HCT116 (cell line): ENCODE measurements around the gene SVEP1. TPM values are rescaled to one million over a fixed set of nuclear protein-coding genes. Genes with fewer than 3 reads are reported as not detected.

Experiments used
- ATAC-seq: fragments of 200-7000 bp; cut with Tn5 transposase; 2 replicates; pipeline ENCODE4 v1.9.1; 2020; ENCODE audit warnings: mild to moderate bottlenecking, moderate library complexity
- BruUV-seq: library from RNA; stranded (reverse); fragments of 400-500 nt; replicated peaks from 2 replicates; lab custom pipeline; 2021; lab: Mats Ljungman, UMichigan
- CTCF ChIA-PET: fragments of 300-600 bp; sonication (Branson Sonifier 250); formaldehyde crosslinking; loops from one replicate; lab custom pipeline; 2021; ENCODE audit warnings: antibody characterized with exemption; lab: Charles Lee
- POLR2A ChIA-PET: fragments of 300-600, 350-600 bp; sonication (Branson Sonifier 250); formaldehyde crosslinking; loops from one replicate; lab custom pipeline; 2021; ENCODE audit warnings: antibody characterized with exemption; lab: Charles Lee
- RAD21 ChIA-PET, 2 experiments: fragments of 300-600 bp; sonication (Branson Sonifier 250); formaldehyde crosslinking; loops; one replicate each; lab custom pipeline; 2023; ENCODE audit warnings: low total read pairs in 2 of 2; ENCODE audit not compliant: uncharacterized antibody in 2 of 2, unreplicated experiment in 2 of 2, low non-redundant PET in 1 of 2; lab: Charles Lee
- DNase-seq: peaks from one replicate; pipeline ENCODE4 v3.0.0-alpha.2; 2010; ENCODE audit warnings: low read depth, low spot score
- H2AFZ ChIP-seq: fragments of 200-600 bp; shearing (Covaris generic), sonication (generic); 2 replicates; pipeline ENCODE4 v1.6.1; 2017; ENCODE audit warnings: low read depth, mixed run types, mixed read lengths, antibody characterized with exemption, low read length; ENCODE audit not compliant: poor library complexity, severe bottlenecking
- H3K27ac ChIP-seq: 2 replicates; pipeline ENCODE4 v1.5.1; 2012; ENCODE audit warnings: low read depth, low read length
- H3K27me3 ChIP-seq: fragments of 200-600 bp; sonication (generic); 2 replicates; pipeline ENCODE4 v1.6.1; 2016; ENCODE audit warnings: mixed run types, low read length, mixed read lengths; ENCODE audit not compliant: insufficient read depth
- H3K36me3 ChIP-seq, 2 experiments: fragments of 200-500 bp in 1 of 2; fragments of 200-600 bp in 1 of 2; sonication (Bioruptor generic) in 1 of 2; sonication (generic) in 1 of 2; 2 replicates each; pipeline versions ENCODE4 v1.5.1 to v1.6.1; 2014 to 2016; ENCODE audit warnings: low read length in 2 of 2, inconsistent platforms in 1 of 2, mixed read lengths in 1 of 2, mixed run types in 1 of 2; ENCODE audit not compliant: insufficient read depth in 2 of 2, control insufficient read depth in 1 of 2
- H3K4me1 ChIP-seq, 2 experiments: fragments of 200-600 bp in 1 of 2; sonication (generic) in 1 of 2; 2 replicates each; pipeline versions ENCODE4 v1.5.1 to v1.6.1; 2012 to 2017; ENCODE audit warnings: low read length in 2 of 2, inconsistent platforms in 1 of 2, mild to moderate bottlenecking in 1 of 2, mixed read lengths in 1 of 2, mixed run types in 1 of 2, moderate library complexity in 1 of 2; ENCODE audit not compliant: insufficient read depth in 2 of 2, control insufficient read depth in 1 of 2
- H3K4me2 ChIP-seq: fragments of 200-600 bp; sonication (generic); 2 replicates; pipeline ENCODE4 v1.6.1; 2017; ENCODE audit warnings: mixed run types, low read length, mixed read lengths
- H3K4me3 ChIP-seq, 2 experiments: fragments of 200-600 bp in 1 of 2; sonication (generic) in 1 of 2; replicated peaks in 1 of 2; 2 replicates each; pipeline ENCODE4 v1.5.1; 2011 to 2016; ENCODE audit warnings: low read length in 2 of 2, control low read depth in 1 of 2, low read depth in 1 of 2, mild to moderate bottlenecking in 1 of 2, mixed read lengths in 1 of 2, mixed run types in 1 of 2
- H3K79me2 ChIP-seq: fragments of 200-600 bp; sonication (generic); 2 replicates; pipeline ENCODE4 v1.6.1; 2017; ENCODE audit warnings: mild to moderate bottlenecking, mixed run types, low read length, moderate library complexity, mixed read lengths; ENCODE audit not compliant: insufficient read depth
- H3K9ac ChIP-seq: fragments of 200-600 bp; sonication (generic); 2 replicates; pipeline ENCODE4 v1.6.1; 2016; ENCODE audit warnings: low read length, mixed read lengths
- H3K9me2 ChIP-seq: fragments of 200-600 bp; sonication (generic), shearing (Covaris generic); 2 replicates; pipeline ENCODE4 v1.6.1; 2017; ENCODE audit warnings: mixed run types, mild to moderate bottlenecking, moderate library complexity; ENCODE audit not compliant: insufficient read depth
- H3K9me3 ChIP-seq, 2 experiments: fragments of 200-500 bp in 1 of 2; fragments of 200-600 bp in 1 of 2; sonication (Bioruptor generic) in 1 of 2; sonication (generic) in 1 of 2; 2 replicates each; pipeline ENCODE4 v1.6.1; 2014 to 2017; ENCODE audit warnings: low read length in 2 of 2, mixed read lengths in 2 of 2, inconsistent platforms in 1 of 2, low read depth in 1 of 2, mild to moderate bottlenecking in 1 of 2, mixed run types in 1 of 2, moderate library complexity in 1 of 2; ENCODE audit not compliant: control insufficient read depth in 1 of 2, insufficient read depth in 1 of 2
- H4K20me1 ChIP-seq: fragments of 200-600 bp; sonication (generic), shearing (Covaris generic); 2 replicates; pipeline ENCODE4 v1.6.1; 2017; ENCODE audit warnings: mixed run types, mild to moderate bottlenecking, moderate library complexity; ENCODE audit not compliant: insufficient read depth
- CBX3 ChIP-seq: IDR thresholded peaks from 2 replicates; pipeline ENCODE4 v1.6.1; 2012; ENCODE audit warnings: low read depth
- CEBPB ChIP-seq: IDR thresholded peaks from 2 replicates; pipeline ENCODE4 v1.6.1; 2012; ENCODE audit warnings: low read depth
- EGR1 ChIP-seq: IDR thresholded peaks from 2 replicates; pipeline ENCODE4 v1.6.1; 2012; ENCODE audit warnings: low read depth
- ELF1 ChIP-seq: IDR thresholded peaks from 2 replicates; pipeline ENCODE4 v1.6.1; 2012; ENCODE audit warnings: low read depth, borderline replicate concordance
- EZH2 ChIP-seq: fragments of 200-600 bp; sonication (generic); IDR thresholded peaks from 2 replicates; pipeline ENCODE4 v1.6.1; 2017; ENCODE audit warnings: antibody characterized with exemption, mixed run types
- EZH2phosphoT487 ChIP-seq: fragments of 200-600 bp; IDR thresholded peaks from 2 replicates; pipeline ENCODE4 v1.6.1; 2018; ENCODE audit warnings: antibody characterized with exemption, borderline replicate concordance
- FOSL1 ChIP-seq: IDR thresholded peaks from 2 replicates; pipeline ENCODE4 v1.6.1; 2012; ENCODE audit warnings: low read depth
- POLR2A ChIP-seq: IDR thresholded peaks from 2 replicates; pipeline ENCODE4 v1.7.0; 2011; ENCODE audit warnings: borderline replicate concordance; ENCODE audit not compliant: insufficient read depth, insufficient read length; ENCODE audit errors: extremely low read depth
- POLR2AphosphoS5 ChIP-seq: IDR thresholded peaks from 2 replicates; pipeline ENCODE4 v1.6.1; 2011; ENCODE audit warnings: mild to moderate bottlenecking, low read depth, low read length, moderate library complexity
- RAD21 ChIP-seq: IDR thresholded peaks from 2 replicates; pipeline ENCODE4 v1.6.1; 2012; ENCODE audit warnings: low read depth, mild to moderate bottlenecking
- SIN3A ChIP-seq: IDR thresholded peaks from 2 replicates; pipeline ENCODE4 v1.6.1; 2012; ENCODE audit warnings: low read depth
- SP1 ChIP-seq: IDR thresholded peaks from 2 replicates; pipeline ENCODE4 v1.6.1; 2012; ENCODE audit warnings: low read depth
- SRF ChIP-seq: IDR thresholded peaks from 2 replicates; pipeline ENCODE4 v1.6.1; 2012; ENCODE audit warnings: low read depth
- TCF7L2 ChIP-seq: IDR thresholded peaks from 2 replicates; pipeline ENCODE4 v1.7.0; 2011; ENCODE audit warnings: borderline replicate concordance, inconsistent platforms; ENCODE audit not compliant: insufficient read depth, insufficient read length; ENCODE audit errors: extremely low read depth
- ZFX ChIP-seq: fragments of 450-650 bp; IDR thresholded peaks from 2 replicates; pipeline ENCODE4 v1.6.1; 2017
- intact Hi-C: fragments of 100-400 bp; cut with micrococcal nuclease; formaldehyde crosslinking; loops from 2 replicates; pipeline ENCODE4 v1.10.0; 2022
- total RNA-seq: library from RNA; stranded (reverse); gene quantifications from one replicate; pipeline ENCODE4 v1.2.1, GENCODE V29; 2021; ENCODE audit not compliant: unreplicated experiment
- TF ChIP-seq, protein P1 (sequence below): IDR thresholded peaks from 2 replicates; pipeline ENCODE4 v1.6.1; 2012; ENCODE audit warnings: low read depth
- TF ChIP-seq, protein P2 (sequence below): IDR thresholded peaks from 2 replicates; pipeline ENCODE4 v1.6.1; 2012
- TF ChIP-seq, protein P3 (sequence below): IDR thresholded peaks from 2 replicates; pipeline ENCODE4 v1.6.1; 2011; ENCODE audit warnings: mild to moderate bottlenecking, low read length, moderate library complexity; ENCODE audit not compliant: insufficient replicate concordance; ENCODE audit errors: extremely low read depth

Gene SVEP1
- total RNA-seq, 1 experiment from 2014 or later, result 0.15 TPM

DNA sequence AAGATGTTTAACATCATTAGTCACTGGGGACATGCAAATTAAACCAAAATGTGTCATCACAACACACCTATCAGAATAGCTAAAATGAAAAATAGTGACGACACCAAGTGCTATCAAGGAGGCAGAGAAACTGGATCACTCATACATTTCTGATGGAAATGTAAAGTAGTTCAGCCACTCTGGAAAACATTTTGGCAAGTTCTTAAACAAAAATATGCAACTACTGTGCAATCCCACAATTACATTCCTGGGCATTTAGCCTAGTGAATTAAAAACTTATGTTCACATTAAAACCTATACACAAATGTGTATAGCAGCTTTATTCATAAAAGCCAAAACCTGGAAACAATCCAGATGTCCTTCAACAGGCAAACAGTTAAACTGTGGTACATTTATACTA, 53.1 kb downstream of the SVEP1 start:
- DNase-seq (no peak), ATAC-seq (no peak)
- CTCF ChIA-PET, result no interaction called here
- Histone ChIP-seq H3K9me2 (no peaks in the 10 kb centered on the region), H4K20me1 (no peaks in the 10 kb centered on the region), H3K9me3 (no peaks in the 10 kb centered on the region), H3K4me2 (no peak overlapping the region), H3K79me2 (no peaks in the 10 kb centered on the region), H3K9ac (no peak overlapping the region), H3K4me3 (no peak overlapping the region), H3K4me1 (no peaks in the 10 kb centered on the region; a peak in 1 of 4 replicates), H3K36me3 (no peaks in the 10 kb centered on the region), H3K27me3 (no peaks in the 10 kb centered on the region), H3K27ac (no peak overlapping the region), H2AFZ (no peak overlapping the region)
- intact Hi-C loops, result no loop called here
- POLR2A ChIA-PET, result no interaction called here
- BruUV-seq, result no TSS peak
- RAD21 ChIA-PET, result no interaction called here
- no peak for TF ChIP-seq ELF1
- TF ChIP-seq POLR2A, result no peak
- no peak for TF ChIP-seq RAD21
- no peak for TF ChIP-seq FOSL1
- no peak for TF ChIP-seq EZH2phosphoT487
- TF ChIP-seq EZH2, result no peak
- no peak for TF ChIP-seq CEBPB
- TF ChIP-seq, protein P1, sequence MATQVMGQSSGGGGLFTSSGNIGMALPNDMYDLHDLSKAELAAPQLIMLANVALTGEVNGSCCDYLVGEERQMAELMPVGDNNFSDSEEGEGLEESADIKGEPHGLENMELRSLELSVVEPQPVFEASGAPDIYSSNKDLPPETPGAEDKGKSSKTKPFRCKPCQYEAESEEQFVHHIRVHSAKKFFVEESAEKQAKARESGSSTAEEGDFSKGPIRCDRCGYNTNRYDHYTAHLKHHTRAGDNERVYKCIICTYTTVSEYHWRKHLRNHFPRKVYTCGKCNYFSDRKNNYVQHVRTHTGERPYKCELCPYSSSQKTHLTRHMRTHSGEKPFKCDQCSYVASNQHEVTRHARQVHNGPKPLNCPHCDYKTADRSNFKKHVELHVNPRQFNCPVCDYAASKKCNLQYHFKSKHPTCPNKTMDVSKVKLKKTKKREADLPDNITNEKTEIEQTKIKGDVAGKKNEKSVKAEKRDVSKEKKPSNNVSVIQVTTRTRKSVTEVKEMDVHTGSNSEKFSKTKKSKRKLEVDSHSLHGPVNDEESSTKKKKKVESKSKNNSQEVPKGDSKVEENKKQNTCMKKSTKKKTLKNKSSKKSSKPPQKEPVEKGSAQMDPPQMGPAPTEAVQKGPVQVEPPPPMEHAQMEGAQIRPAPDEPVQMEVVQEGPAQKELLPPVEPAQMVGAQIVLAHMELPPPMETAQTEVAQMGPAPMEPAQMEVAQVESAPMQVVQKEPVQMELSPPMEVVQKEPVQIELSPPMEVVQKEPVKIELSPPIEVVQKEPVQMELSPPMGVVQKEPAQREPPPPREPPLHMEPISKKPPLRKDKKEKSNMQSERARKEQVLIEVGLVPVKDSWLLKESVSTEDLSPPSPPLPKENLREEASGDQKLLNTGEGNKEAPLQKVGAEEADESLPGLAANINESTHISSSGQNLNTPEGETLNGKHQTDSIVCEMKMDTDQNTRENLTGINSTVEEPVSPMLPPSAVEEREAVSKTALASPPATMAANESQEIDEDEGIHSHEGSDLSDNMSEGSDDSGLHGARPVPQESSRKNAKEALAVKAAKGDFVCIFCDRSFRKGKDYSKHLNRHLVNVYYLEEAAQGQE, result no peak
- no peak for TF ChIP-seq SP1
- TF ChIP-seq CBX3, result no peak
- no peak for TF ChIP-seq SIN3A
- TF ChIP-seq ZFX, result no peak
- TF ChIP-seq POLR2AphosphoS5, result no peak
- no peak for TF ChIP-seq TCF7L2
- TF ChIP-seq SRF, result no peak
- TF ChIP-seq, protein P2, sequence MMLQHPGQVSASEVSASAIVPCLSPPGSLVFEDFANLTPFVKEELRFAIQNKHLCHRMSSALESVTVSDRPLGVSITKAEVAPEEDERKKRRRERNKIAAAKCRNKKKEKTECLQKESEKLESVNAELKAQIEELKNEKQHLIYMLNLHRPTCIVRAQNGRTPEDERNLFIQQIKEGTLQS, result no peak
- TF ChIP-seq EGR1, result no peak
- TF ChIP-seq, protein P3, sequence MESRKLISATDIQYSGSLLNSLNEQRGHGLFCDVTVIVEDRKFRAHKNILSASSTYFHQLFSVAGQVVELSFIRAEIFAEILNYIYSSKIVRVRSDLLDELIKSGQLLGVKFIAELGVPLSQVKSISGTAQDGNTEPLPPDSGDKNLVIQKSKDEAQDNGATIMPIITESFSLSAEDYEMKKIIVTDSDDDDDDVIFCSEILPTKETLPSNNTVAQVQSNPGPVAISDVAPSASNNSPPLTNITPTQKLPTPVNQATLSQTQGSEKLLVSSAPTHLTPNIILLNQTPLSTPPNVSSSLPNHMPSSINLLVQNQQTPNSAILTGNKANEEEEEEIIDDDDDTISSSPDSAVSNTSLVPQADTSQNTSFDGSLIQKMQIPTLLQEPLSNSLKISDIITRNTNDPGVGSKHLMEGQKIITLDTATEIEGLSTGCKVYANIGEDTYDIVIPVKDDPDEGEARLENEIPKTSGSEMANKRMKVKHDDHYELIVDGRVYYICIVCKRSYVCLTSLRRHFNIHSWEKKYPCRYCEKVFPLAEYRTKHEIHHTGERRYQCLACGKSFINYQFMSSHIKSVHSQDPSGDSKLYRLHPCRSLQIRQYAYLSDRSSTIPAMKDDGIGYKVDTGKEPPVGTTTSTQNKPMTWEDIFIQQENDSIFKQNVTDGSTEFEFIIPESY, result no peak
